ENCODE results near the gene PTTG1IP. TPM values are rescaled to one million over a fixed set of nuclear protein-coding genes. Genes with fewer than 3 reads are reported as not detected.

The PTTG1IP gene
- total and polyA plus RNA-seq, 2 of the 13 experiments (the other 11 are each of a cell fraction or from before 2014, with no cell fraction given), result 161 to 700 TPM

DNA sequence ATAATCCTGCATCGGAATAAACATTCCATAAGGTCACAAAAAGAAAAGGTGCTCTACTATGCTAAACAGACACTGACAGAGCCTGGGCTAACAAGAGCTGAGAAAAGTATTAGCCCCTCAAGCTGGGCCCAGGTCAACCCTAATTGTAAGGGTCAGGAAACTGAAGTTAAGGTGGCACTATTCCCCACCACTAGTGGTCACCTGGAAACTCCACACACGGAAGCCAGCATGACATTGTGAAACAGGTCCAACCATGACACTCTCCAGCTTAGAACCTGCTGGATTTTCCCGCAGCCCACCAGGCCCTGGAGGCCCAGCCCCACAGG, 1.2 kb downstream of the PTTG1IP start (continued):
- TF ChIP-seq, protein P1, sequence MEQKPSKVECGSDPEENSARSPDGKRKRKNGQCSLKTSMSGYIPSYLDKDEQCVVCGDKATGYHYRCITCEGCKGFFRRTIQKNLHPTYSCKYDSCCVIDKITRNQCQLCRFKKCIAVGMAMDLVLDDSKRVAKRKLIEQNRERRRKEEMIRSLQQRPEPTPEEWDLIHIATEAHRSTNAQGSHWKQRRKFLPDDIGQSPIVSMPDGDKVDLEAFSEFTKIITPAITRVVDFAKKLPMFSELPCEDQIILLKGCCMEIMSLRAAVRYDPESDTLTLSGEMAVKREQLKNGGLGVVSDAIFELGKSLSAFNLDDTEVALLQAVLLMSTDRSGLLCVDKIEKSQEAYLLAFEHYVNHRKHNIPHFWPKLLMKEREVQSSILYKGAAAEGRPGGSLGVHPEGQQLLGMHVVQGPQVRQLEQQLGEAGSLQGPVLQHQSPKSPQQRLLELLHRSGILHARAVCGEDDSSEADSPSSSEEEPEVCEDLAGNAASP (CRISPR knock-in tag; IDR thresholded peaks at IDR 0.05; ENCODE audit: borderline replicate concordance), result no peak
- TF ChIP-seq ZNF501 (CRISPR knock-in tag; IDR thresholded peaks at IDR 0.05), result 0 out of 2 replicates have a peak, but pooled peaks have one; percentile 57
- no peak for TF ChIP-seq PTBP1 (IDR thresholded peaks at IDR 0.05; ENCODE audit: low read depth, low read length, poor library complexity, severe bottlenecking)

DNA sequence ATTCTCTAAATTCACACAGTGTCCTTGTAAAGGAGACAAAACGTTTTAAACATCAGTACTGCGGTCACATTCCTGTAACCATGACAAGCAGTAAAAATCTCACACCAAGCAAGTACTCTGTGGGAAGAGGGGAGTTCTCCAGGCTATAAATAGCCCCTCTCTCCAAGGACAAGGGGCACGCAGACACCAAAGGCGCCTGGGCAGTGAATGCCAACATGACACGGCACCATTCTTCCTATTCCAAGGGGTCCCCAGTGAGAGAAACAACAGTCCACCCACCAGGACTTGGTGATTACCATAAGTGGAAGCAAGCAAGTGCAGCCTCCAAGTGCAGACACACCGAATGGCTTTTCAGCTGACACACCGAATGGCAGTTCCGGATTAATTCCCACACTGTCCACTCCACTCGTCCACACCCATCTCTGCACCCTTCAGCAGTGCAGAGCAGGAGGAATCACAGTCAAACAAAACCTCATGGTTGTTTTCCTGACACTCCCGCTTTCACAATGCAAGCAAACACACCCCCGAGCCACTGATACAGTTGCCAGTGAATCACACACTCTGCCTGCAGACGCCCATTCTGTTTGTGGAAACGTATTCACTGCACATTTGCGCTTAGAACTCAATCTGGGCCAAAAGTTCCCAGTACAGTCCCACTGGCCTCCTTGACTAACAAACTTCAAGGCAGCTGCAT, 1.8 kb downstream of the PTTG1IP start:
- Histone ChIP-seq H3K4me1 (ENCODE audit: insufficient read depth, low read length) (peaks cover 74% of the 10 kb centered on the region), H3K36me3 (replicated peaks in 1 of 2; ENCODE audit: control insufficient read depth in 1 of 2, insufficient read depth in 2 of 2, low read length in 2 of 2) (peaks cover 6 to 23% of the 10 kb centered on the region in 2 experiments), H3K9me3 (ENCODE audit: low read length) (no peaks in the 10 kb centered on the region), H2AFZ (ENCODE audit: low read length) (no peak overlapping the region), H3K27ac (ENCODE audit: extremely low read length, insufficient read depth, low read length) (peak overlapping the region; percentile 72), H3K9ac (ENCODE audit: insufficient read depth, low read depth, low read length) (peak overlapping the region; percentile 94), H4K20me1 (ENCODE audit: insufficient read depth, low read length) (peaks cover 59% of the 10 kb centered on the region), H3K27me3 (ENCODE audit: control insufficient read depth in 1 of 2, insufficient read depth in 2 of 2, low read length in 2 of 2) (no peaks in the 10 kb centered on the region; a peak in 1 of 5 replicates), H3K79me2 (ENCODE audit: insufficient read depth, low read length) (peaks cover 69% of the 10 kb centered on the region), H3K4me2 (ENCODE audit: low read depth, low read length) (peak overlapping the region; percentile 95), H3K4me3 (replicated peaks in 1 of 3; ENCODE audit: insufficient read depth in 1 of 3, low read depth in 2 of 3, low read length in 3 of 3) (peak overlapping the region; percentile 71 to 94 (median 82))
- intact Hi-C loops (cut with micrococcal nuclease; ENCODE audit: unreplicated experiment), result loop anchor here (2.0 to 5.0 kb wide), 2 partner anchors 25 to 69 kb away; partner anchors contain the start of gene UBE2G2
- 4% methylated on average over 11 of the region's 14 CpGs for WGBS (ENCODE audit: low lambda C conversion rate)
- peak; percentile 26 for ATAC-seq
- peak; percentile 71 for DNase-seq (ENCODE audit: low spot score)
- ChIA-PET CTCF (ENCODE audit: low intra/inter-chr PET ratio, low total read pairs) (no interaction called here), POLR2A (interaction anchor here (0.9 to 3.8 kb wide), 11 partner anchors 9 to 113 kb away, joined by 3 to 50 read pairs (median 5); partner anchors contain the start of gene UBE2G2)
- no peak for FAIRE-seq
- BruUV-seq (replicated peaks), result no TSS peak
- in situ Hi-C loops (cut with HindIII; ENCODE audit: extremely low pct_ligation_motif_present, low pct_unique_long_range_greater_than_20kb), result no loop called here
- no peak for TF ChIP-seq SOX13 (IDR thresholded peaks at IDR 0.05)
- peak in 1 of 2 experiments; percentile 33; a peak in 1 of 4 replicates for TF ChIP-seq SOX13 (CRISPR knock-in tag; conservative IDR thresholded peaks at IDR 0.05 in 1 of 2, IDR thresholded peaks at IDR 0.05 in 1 of 2)
- TF ChIP-seq ZNF264 (CRISPR knock-in tag; IDR thresholded peaks at IDR 0.05), result no peak
- peak; percentile 2 for TF ChIP-seq XRCC5 (optimal IDR thresholded peaks at IDR 0.05; ENCODE audit: low read length)
- 0 out of 2 replicates have a peak, but pooled peaks have one; percentile 45 for TF ChIP-seq BRCA1 (CRISPR knock-in tag; IDR thresholded peaks at IDR 0.05)
- TF ChIP-seq ZNF501 (CRISPR knock-in tag; IDR thresholded peaks at IDR 0.05), result 0 out of 2 replicates have a peak, but pooled peaks have one; percentile 11
- 0 out of 2 replicates have a peak, but pooled peaks have one; percentile 18 for TF ChIP-seq ZSCAN31 (CRISPR knock-in tag; IDR thresholded peaks at IDR 0.05; ENCODE audit: low read depth)
- TF ChIP-seq FOXA3 (CRISPR knock-in tag; IDR thresholded peaks at IDR 0.05), result peak; percentile 6; the same call in 1 of the 2 replicates
- TF ChIP-seq, protein P2, sequence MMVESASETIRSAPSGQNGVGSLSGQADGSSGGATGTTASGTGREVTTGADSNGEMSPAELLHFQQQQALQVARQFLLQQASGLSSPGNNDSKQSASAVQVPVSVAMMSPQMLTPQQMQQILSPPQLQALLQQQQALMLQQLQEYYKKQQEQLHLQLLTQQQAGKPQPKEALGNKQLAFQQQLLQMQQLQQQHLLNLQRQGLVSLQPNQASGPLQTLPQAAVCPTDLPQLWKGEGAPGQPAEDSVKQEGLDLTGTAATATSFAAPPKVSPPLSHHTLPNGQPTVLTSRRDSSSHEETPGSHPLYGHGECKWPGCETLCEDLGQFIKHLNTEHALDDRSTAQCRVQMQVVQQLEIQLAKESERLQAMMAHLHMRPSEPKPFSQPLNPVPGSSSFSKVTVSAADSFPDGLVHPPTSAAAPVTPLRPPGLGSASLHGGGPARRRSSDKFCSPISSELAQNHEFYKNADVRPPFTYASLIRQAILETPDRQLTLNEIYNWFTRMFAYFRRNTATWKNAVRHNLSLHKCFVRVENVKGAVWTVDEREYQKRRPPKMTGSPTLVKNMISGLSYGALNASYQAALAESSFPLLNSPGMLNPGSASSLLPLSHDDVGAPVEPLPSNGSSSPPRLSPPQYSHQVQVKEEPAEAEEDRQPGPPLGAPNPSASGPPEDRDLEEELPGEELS (CRISPR knock-in tag; IDR thresholded peaks at IDR 0.05), result 0 out of 2 replicates have a peak, but pooled peaks have one; percentile 41
- TF ChIP-seq, protein P3, sequence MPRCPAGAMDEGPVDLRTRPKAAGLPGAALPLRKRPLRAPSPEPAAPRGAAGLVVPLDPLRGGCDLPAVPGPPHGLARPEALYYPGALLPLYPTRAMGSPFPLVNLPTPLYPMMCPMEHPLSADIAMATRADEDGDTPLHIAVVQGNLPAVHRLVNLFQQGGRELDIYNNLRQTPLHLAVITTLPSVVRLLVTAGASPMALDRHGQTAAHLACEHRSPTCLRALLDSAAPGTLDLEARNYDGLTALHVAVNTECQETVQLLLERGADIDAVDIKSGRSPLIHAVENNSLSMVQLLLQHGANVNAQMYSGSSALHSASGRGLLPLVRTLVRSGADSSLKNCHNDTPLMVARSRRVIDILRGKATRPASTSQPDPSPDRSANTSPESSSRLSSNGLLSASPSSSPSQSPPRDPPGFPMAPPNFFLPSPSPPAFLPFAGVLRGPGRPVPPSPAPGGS (CRISPR knock-in tag; IDR thresholded peaks at IDR 0.05), result no peak
- TF ChIP-seq POLR2A (IDR thresholded peaks at IDR 0.05; ENCODE audit: insufficient read depth in 1 of 2, low read depth in 2 of 2, low read length in 2 of 2), result peak in 1 of 2 experiments; percentile 29; a peak in 2 of 4 replicates
- TF ChIP-seq ELF1 (CRISPR knock-in tag; IDR thresholded peaks at IDR 0.05), result 0 out of 2 replicates have a peak, but pooled peaks have one; percentile 10
- TF ChIP-seq ZFP41 (CRISPR knock-in tag; IDR thresholded peaks at IDR 0.05; ENCODE audit: borderline replicate concordance), result no peak
- TF ChIP-seq SAP130 (CRISPR knock-in tag; IDR thresholded peaks at IDR 0.05; ENCODE audit: low read depth), result peak; percentile 72
- TF ChIP-seq PTBP1 (IDR thresholded peaks at IDR 0.05; ENCODE audit: low read depth, low read length, poor library complexity, severe bottlenecking), result no peak
- no peak for TF ChIP-seq PAWR (CRISPR knock-in tag; IDR thresholded peaks at IDR 0.05; ENCODE audit: borderline replicate concordance)
- TF ChIP-seq RARA (CRISPR knock-in tag; IDR thresholded peaks at IDR 0.05), result 0 out of 2 replicates have a peak, but pooled peaks have one; percentile 9

All from HepG2 (cell line).